ENCODE results near the gene MEPCE. TPM values are rescaled to one million over a fixed set of nuclear protein-coding genes. Genes with fewer than 3 reads are reported as not detected.
A peak's percentile ranks its signal among the peaks of the same experiment; 100 is the strongest.
"Not testable (repeated sequence)": the region's sequence is repeated elsewhere in the genome, so short reads cannot be mapped to it uniquely, and the experiment has no call there.

The MEPCE gene
- total and polyA plus RNA-seq, 4 donors = 6.7 to 21.8 (median 16.5) TPM

GRCh38 chr7:100444311-100445278 lies 15.0 kb downstream of the MEPCE start:
- DNase-seq (ENCODE audit: low spot score) = no peak
- Histone ChIP-seq H3K9me3 (ENCODE audit: control insufficient read depth in 4 of 4, low read length in 3 of 4) (no peaks in the 10 kb centered on the region), H3K27ac (ENCODE audit: low read depth in 1 of 2, low read length in 2 of 2) (peak overlapping the region; percentile 58 to 82), H3K9ac (ENCODE audit: low read depth in 1 of 2, low read length in 2 of 2) (no peak overlapping the region), H3K27me3 (ENCODE audit: control insufficient read depth in 4 of 4, insufficient read depth in 4 of 4, low read length in 3 of 4) (no peaks in the 10 kb centered on the region), H3K4me1 (ENCODE audit: control insufficient read depth in 4 of 4, insufficient read depth in 4 of 4, low read length in 3 of 4) (peaks cover 5 to 16% (median 13%) of the 10 kb centered on the region in 4 donors), H3K4me3 (ENCODE audit: low read depth in 1 of 3, low read length in 3 of 3) (no peak overlapping the region), H3K36me3 (ENCODE audit: control insufficient read depth in 4 of 4, insufficient read depth in 3 of 4, low read depth in 1 of 4, low read length in 3 of 4) (no peaks in the 10 kb centered on the region)
- 38% methylated on average over 14 of the region's 14 CpGs for WGBS
- peak; percentile 8 for TF ChIP-seq FOXA2 (IDR thresholded peaks at IDR 0.05)
- TF ChIP-seq REST (IDR thresholded peaks at IDR 0.05) = peak; percentile 69
- peak; percentile 100 for TF ChIP-seq NR2F2 (IDR thresholded peaks at IDR 0.05)
- TF ChIP-seq RAD21 (IDR thresholded peaks at IDR 0.05) = no peak
- peak; percentile 86 for TF ChIP-seq MAX (IDR thresholded peaks at IDR 0.05)
- TF ChIP-seq HNF4G (IDR thresholded peaks at IDR 0.05) = peak; percentile 20
- no peak for TF ChIP-seq ATF3 (IDR thresholded peaks at IDR 0.05)
- no peak for TF ChIP-seq ZBTB33 (IDR thresholded peaks at IDR 0.05)
- peak; percentile 93 to 96 for TF ChIP-seq JUND (IDR thresholded peaks at IDR 0.05)
- no peak for TF ChIP-seq EGR1 (IDR thresholded peaks at IDR 0.05; ENCODE audit: low read depth in 2 of 2)
- TF ChIP-seq RXRA (IDR thresholded peaks at IDR 0.05) = peak; percentile 98
- TF ChIP-seq YY1 (IDR thresholded peaks at IDR 0.05) = peak; percentile 56
- no peak for TF ChIP-seq TAF1 (conservative IDR thresholded peaks at IDR 0.05)
- TF ChIP-seq FOXA1 (IDR thresholded peaks at IDR 0.05) = no peak
- peak; percentile 80 to 81 for TF ChIP-seq HNF4A (conservative IDR thresholded peaks at IDR 0.05)
- peak; percentile 78 for TF ChIP-seq SP1 (IDR thresholded peaks at IDR 0.05)
- TF ChIP-seq GABPA (IDR thresholded peaks at IDR 0.05 in 1 of 2, conservative IDR thresholded peaks at IDR 0.05 in 1 of 2) = peak in 1 of 2 donors; percentile 43

GRCh38 chr7:100446040-100446439 lies 16.4 kb downstream of the MEPCE start:
- Histone ChIP-seq H3K27ac (ENCODE audit: low read depth in 1 of 2, low read length in 2 of 2) (no peak overlapping the region), H3K9me3 (ENCODE audit: control insufficient read depth in 4 of 4, low read length in 3 of 4) (no peaks in the 10 kb centered on the region), H3K9ac (ENCODE audit: low read depth in 1 of 2, low read length in 2 of 2) (no peak overlapping the region), H3K4me1 (ENCODE audit: control insufficient read depth in 4 of 4, insufficient read depth in 4 of 4, low read length in 3 of 4) (peaks cover 8 to 21% (median 17%) of the 10 kb centered on the region in 4 donors), H3K4me3 (ENCODE audit: low read depth in 1 of 3, low read length in 3 of 3) (no peak overlapping the region), H3K27me3 (ENCODE audit: control insufficient read depth in 4 of 4, insufficient read depth in 4 of 4, low read length in 3 of 4) (no peaks in the 10 kb centered on the region), H3K36me3 (ENCODE audit: control insufficient read depth in 4 of 4, insufficient read depth in 3 of 4, low read depth in 1 of 4, low read length in 3 of 4) (no peaks in the 10 kb centered on the region)
- TF ChIP-seq MAX (IDR thresholded peaks at IDR 0.05) = no peak
- TF ChIP-seq ATF3 (IDR thresholded peaks at IDR 0.05) = no peak
- no peak for TF ChIP-seq FOXA1 (IDR thresholded peaks at IDR 0.05)
- no peak for TF ChIP-seq HNF4A (conservative IDR thresholded peaks at IDR 0.05)
- TF ChIP-seq NR2F2 (IDR thresholded peaks at IDR 0.05) = no peak
- TF ChIP-seq CTCF (IDR thresholded peaks at IDR 0.05; ENCODE audit: low read depth, low read length, missing input control) = no peak
- TF ChIP-seq FOXA2 (IDR thresholded peaks at IDR 0.05) = no peak
- no peak for TF ChIP-seq EGR1 (IDR thresholded peaks at IDR 0.05; ENCODE audit: low read depth in 2 of 2)
- no peak for TF ChIP-seq HNF4G (IDR thresholded peaks at IDR 0.05)
- WGBS = 80% methylated on average over 2 of the region's 2 CpGs
- no peak for DNase-seq (ENCODE audit: low spot score)

GRCh38 chr7:100447363-100447762 lies 17.7 kb downstream of the MEPCE start:
- not testable (repeated sequence) for DNase-seq (ENCODE audit: low spot score); H3K9me3 ChIP-seq (ENCODE audit: control insufficient read depth in 4 of 4, low read length in 3 of 4); H3K27ac ChIP-seq (ENCODE audit: low read depth in 1 of 2, low read length in 2 of 2); H3K4me3 ChIP-seq (ENCODE audit: low read depth in 1 of 3, low read length in 3 of 3); H3K36me3 ChIP-seq (ENCODE audit: control insufficient read depth in 4 of 4, insufficient read depth in 3 of 4, low read depth in 1 of 4, low read length in 3 of 4); H3K9ac ChIP-seq (ENCODE audit: low read depth in 1 of 2, low read length in 2 of 2); H3K27me3 ChIP-seq (ENCODE audit: control insufficient read depth in 4 of 4, insufficient read depth in 4 of 4, low read length in 3 of 4)
- 98% methylated on average over 8 of the region's 8 CpGs for whole genome bisulfite sequencing
- H3K4me1 ChIP-seq (ENCODE audit: control insufficient read depth in 4 of 4, insufficient read depth in 4 of 4, low read length in 3 of 4) = peaks cover 8 to 21% (median 17%) of the 10 kb centered on the region in 4 donors
